Loucy (cell line): ENCODE data around the gene CHTOP.

Experiments used
- H2AFZ ChIP-seq: fragments of 200-600 bp; sonication (generic); 2 replicates; pipeline ENCODE4 v1.6.0; 2016; ENCODE audit warnings: antibody characterized with exemption, mild to moderate bottlenecking, low read length, moderate library complexity
- H3F3A ChIP-seq: fragments of 200-600 bp; 2 replicates; pipeline ENCODE4 v1.6.0; 2016; ENCODE audit warnings: antibody characterized with exemption, low read depth, mild to moderate bottlenecking
- H3K27me3 ChIP-seq: fragments of 200-600 bp; sonication (generic); 2 replicates; pipeline ENCODE4 v1.6.1; 2014; ENCODE audit warnings: low read length, mild to moderate bottlenecking; ENCODE audit not compliant: insufficient read depth, poor library complexity, severe bottlenecking
- H3K36me3 ChIP-seq: fragments of 200-600 bp; sonication (generic); 2 replicates; pipeline ENCODE4 v1.6.1; 2016; ENCODE audit warnings: low read length; ENCODE audit not compliant: insufficient read depth
- H3K4me1 ChIP-seq: fragments of 200-600 bp; sonication (generic); 2 replicates; pipeline ENCODE4 v1.5.1; 2014; ENCODE audit warnings: low read length, mild to moderate bottlenecking; ENCODE audit not compliant: insufficient read depth, poor library complexity, severe bottlenecking
- H3K4me2 ChIP-seq: fragments of 200-600 bp; sonication (generic); 2 replicates; pipeline ENCODE4 v1.6.0; 2014; ENCODE audit warnings: antibody characterized with exemption, low read length, low read depth, mild to moderate bottlenecking; ENCODE audit not compliant: poor library complexity, severe bottlenecking
- H3K4me3 ChIP-seq: fragments of 200-600 bp; sonication (generic); 2 replicates; pipeline ENCODE4 v1.5.1; 2014; ENCODE audit warnings: low read length, mild to moderate bottlenecking, mixed read lengths; ENCODE audit not compliant: poor library complexity, severe bottlenecking
- H3K79me2 ChIP-seq: fragments of 200-600 bp; sonication (generic); 2 replicates; pipeline ENCODE4 v1.6.1; 2014; ENCODE audit warnings: low read length; ENCODE audit not compliant: insufficient read depth
- H3K9ac ChIP-seq: fragments of 200-600 bp; sonication (generic); 2 replicates; pipeline ENCODE4 v1.6.0; 2014; ENCODE audit warnings: mild to moderate bottlenecking, low read depth, low read length, moderate library complexity; ENCODE audit not compliant: poor library complexity, severe bottlenecking
- H3K9me2 ChIP-seq: fragments of 200-600 bp; sonication (generic); replicated peaks from 2 replicates; pipeline ENCODE4 v1.6.1; 2016; ENCODE audit warnings: low read depth, low read length, mixed read lengths
- H3K9me3 ChIP-seq: fragments of 200-600 bp; sonication (generic); 2 replicates; pipeline ENCODE4 v1.6.1; 2014; ENCODE audit warnings: mild to moderate bottlenecking, antibody characterized with exemption, low read length, low read depth; ENCODE audit not compliant: insufficient read depth
- H4K20me1 ChIP-seq: fragments of 200-600 bp; sonication (generic); 2 replicates; pipeline ENCODE4 v1.6.0; 2014; ENCODE audit warnings: antibody characterized with exemption, low read length, mild to moderate bottlenecking; ENCODE audit not compliant: insufficient read depth, poor library complexity, severe bottlenecking
- CTCF ChIP-seq: fragments of 200-600 bp; sonication (generic); conservative IDR thresholded peaks from 2 replicates; pipeline ENCODE4 v1.5.1; 2014; ENCODE audit warnings: mild to moderate bottlenecking, antibody characterized with exemption, low read length
- EZH2phosphoT487 ChIP-seq: fragments of 200-600 bp; IDR thresholded peaks from 2 replicates; pipeline ENCODE4 v1.6.1; 2018; ENCODE audit warnings: antibody characterized with exemption, mild to moderate bottlenecking, moderate library complexity, borderline replicate concordance

CHTOP gene

GRCh38 chr1:153677718-153678518 is 44.1 kb downstream of the CHTOP start:
- Histone ChIP-seq H3K9me3 (no peaks in the 10 kb centered on the region), H3K4me2 (no peak overlapping the region), H3K4me3 (no peak overlapping the region), H3K9ac (no peak overlapping the region), H3K27me3 (no peaks in the 10 kb centered on the region), H3F3A (no peaks in the 10 kb centered on the region), H3K4me1 (no peaks in the 10 kb centered on the region), H2AFZ (peak overlapping the region; percentile 91), H3K9me2 (no peaks in the 10 kb centered on the region), H4K20me1 (no peaks in the 10 kb centered on the region), H3K79me2 (no peaks in the 10 kb centered on the region), H3K36me3 (no peaks in the 10 kb centered on the region)
- TF ChIP-seq EZH2phosphoT487 (no peak), CTCF (peak; percentile 97)

- H3K36me3 ChIP-seq = no peaks in the 10 kb centered on the region
- no peak within 1 kb of the TSS for H3K4me2 ChIP-seq
- H3K9ac ChIP-seq = no peak within 1 kb of the TSS
- H2AFZ ChIP-seq = peak within 1 kb of the TSS; percentile 91
- H3F3A ChIP-seq = no peaks in the 10 kb centered on the region
- no peaks in the 10 kb centered on the region for H4K20me1 ChIP-seq
- no peak within 1 kb of the TSS for H3K4me3 ChIP-seq
- no peaks in the 10 kb centered on the region for H3K27me3 ChIP-seq
- TF ChIP-seq EZH2phosphoT487 = no peak
- no peak for TF ChIP-seq CTCF
- no peaks in the 10 kb centered on the region for H3K9me2 ChIP-seq
- no peaks in the 10 kb centered on the region for H3K79me2 ChIP-seq
- H3K4me1 ChIP-seq = no peaks in the 10 kb centered on the region
- H3K9me3 ChIP-seq = no peaks in the 10 kb centered on the region
Observed at GRCh38 chr1:153678519-153679336, 44.9 kb downstream of the CHTOP start, which contains the start of gene NPR1. Gene NPR1 (plus strand): TSS chr1:153678688. CDS start chr1:153679109, 421 bp downstream.

- Histone ChIP-seq H3K4me1 (no peaks in the 10 kb centered on the region), H3K27me3 (no peaks in the 10 kb centered on the region), H3K9me3 (no peaks in the 10 kb centered on the region), H4K20me1 (no peaks in the 10 kb centered on the region), H3K4me2 (no peak overlapping the region), H3K4me3 (no peak overlapping the region), H3K36me3 (no peaks in the 10 kb centered on the region), H3K9me2 (no peaks in the 10 kb centered on the region), H3K79me2 (no peaks in the 10 kb centered on the region), H3F3A (no peaks in the 10 kb centered on the region), H3K9ac (no peak overlapping the region), H2AFZ (no peak overlapping the region)
- TF ChIP-seq CTCF (no peak), EZH2phosphoT487 (no peak)
Observed at GRCh38 chr1:153679337-153680119, 45.7 kb downstream of the CHTOP start.
